Mammary epithelial cell (primary cell): ENCODE measurements around the gene TTC6.

ENCODE experiments used
- CTCF ChIP-seq, 2 donors: IDR thresholded peaks in 1 of 2; conservative IDR thresholded peaks in 1 of 2; 2 replicates each; pipeline ENCODE4 v1.5.1; 2011 to 2012; ENCODE audit warnings: inconsistent platforms in 2 of 2, low read length in 2 of 2, mild to moderate bottlenecking in 2 of 2, control low read depth in 1 of 2, low read depth in 1 of 2; ENCODE audit not compliant: insufficient read depth in 1 of 2; ENCODE audit errors: extremely low read depth in 1 of 2
- EZH2 ChIP-seq: IDR thresholded peaks from 2 replicates; pipeline ENCODE4 v1.6.1; 2012; ENCODE audit warnings: low read length, inconsistent platforms, borderline replicate concordance

DNA sequence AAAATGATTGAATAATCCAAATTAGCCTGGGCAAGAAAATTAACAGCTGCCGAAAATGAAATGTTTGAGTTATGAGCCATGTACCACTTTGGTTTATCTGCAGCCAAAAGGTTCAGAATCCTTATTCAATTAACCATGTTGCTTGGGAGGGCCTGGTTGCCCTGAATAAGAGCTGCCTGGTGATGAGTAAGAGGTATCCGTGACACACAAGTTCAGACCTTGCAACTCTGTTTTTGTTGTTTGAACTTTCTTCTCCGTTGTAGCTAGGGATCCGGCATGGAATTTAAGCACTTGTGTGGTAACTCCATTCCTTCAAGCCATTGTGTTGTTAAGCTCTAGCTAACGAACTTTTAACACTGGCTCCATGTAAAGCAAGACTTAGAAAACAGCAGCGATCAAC, 36.0 kb upstream of the TTC6 start:
- no peak for TF ChIP-seq CTCF (conservative IDR thresholded peaks at IDR 0.05 in 1 of 2, IDR thresholded peaks at IDR 0.05 in 1 of 2; ENCODE audit: extremely low read depth in 1 of 2, insufficient read depth in 1 of 2, low read depth in 1 of 2, low read length in 2 of 2)
- no peak for TF ChIP-seq EZH2
